H1 (cell line): ENCODE data around the gene PSMD6. TPM values are rescaled to one million over a fixed set of nuclear protein-coding genes. Genes with fewer than 3 reads are reported as not detected.

Experiments used
- BCL11A ChIP-seq, 2 experiments: IDR thresholded peaks; one replicate each; pipeline ENCODE4 v1.6.1; 2011; ENCODE audit warnings: low read depth in 2 of 2, low read length in 2 of 2, mild to moderate bottlenecking in 2 of 2
- CREB1 ChIP-seq: IDR thresholded peaks from 2 replicates; pipeline ENCODE4 v1.6.1; 2012; ENCODE audit warnings: inconsistent platforms
- GABPA ChIP-seq: IDR thresholded peaks from 2 replicates; pipeline ENCODE4 v1.6.1; 2011; ENCODE audit warnings: mild to moderate bottlenecking, low read length, moderate library complexity, borderline replicate concordance; ENCODE audit not compliant: insufficient read depth
- KDM1A ChIP-seq: fragments of 200-600, 300-600 bp; sonication (generic); IDR thresholded peaks from 2 replicates; pipeline ENCODE4 v1.7.1; 2016; ENCODE audit warnings: mild to moderate bottlenecking, low read length, borderline replicate concordance
- KDM5A ChIP-seq: fragments of 200-600 bp; IDR thresholded peaks from 2 replicates; pipeline ENCODE4 v1.7.1; 2012; ENCODE audit warnings: mild to moderate bottlenecking, low read length, inconsistent platforms, mixed read lengths
- NANOG ChIP-seq: IDR thresholded peaks from 2 replicates; pipeline ENCODE4 v1.6.1; 2011; ENCODE audit warnings: low read length, low read depth, mild to moderate bottlenecking, inconsistent platforms; ENCODE audit not compliant: insufficient read depth, poor library complexity, severe bottlenecking
- PHF8 ChIP-seq: fragments of 200-600 bp; sonication (generic); conservative IDR thresholded peaks from 2 replicates; pipeline ENCODE4 v1.7.1; 2012; ENCODE audit warnings: low read depth, mild to moderate bottlenecking, inconsistent platforms, low read length, moderate library complexity
- POLR2A ChIP-seq, 2 experiments: IDR thresholded peaks; 1 replicate in 1 of 2; 2 replicates in 1 of 2; pipeline ENCODE4 v1.6.1; 2011; ENCODE audit warnings: low read depth in 2 of 2, low read length in 2 of 2, mild to moderate bottlenecking in 2 of 2; ENCODE audit errors: control extremely low read depth in 1 of 2
- RNF2 ChIP-seq: fragments of 200-900, 300-1000 bp; sonication (generic); IDR thresholded peaks from 2 replicates; pipeline ENCODE4 v1.7.1; 2016; ENCODE audit warnings: borderline replicate concordance, low read depth, mild to moderate bottlenecking, antibody characterized with exemption, low read length; ENCODE audit not compliant: poor library complexity, severe bottlenecking; ENCODE audit errors: missing control alignments
- TCF12 ChIP-seq: IDR thresholded peaks from 2 replicates; pipeline ENCODE4 v1.6.1; 2011; ENCODE audit warnings: low read depth, mild to moderate bottlenecking, low read length
- polyA plus RNA-seq, 7 experiments: library from polyadenylated mRNA; depleted of rRNA in 3 of 7; stranded (reverse) in 5 of 7; unstranded in 2 of 7; fragments of >200 nt in 5 of 7; fragments of 200-250 nt in 2 of 7; gene quantifications; 1 replicate in 5 of 7; 2 replicates in 1 of 7; 4 replicates in 1 of 7; pipeline versions ENCODE4 v1.2.1 to v1.2.3, GENCODE V29; 2011 to 2013; ENCODE audit warnings: missing spikeins in 2 of 7, mixed read lengths in 2 of 7
- total RNA-seq: library from RNA; stranded (reverse); fragmentation: NEBNext Ultra II Directional; extraction: Animal tissue kit (Norgen Biotek cat#: 25700); gene quantifications from 2 replicates; pipeline ENCODE4 v1.2.1, GENCODE V29; 2021

The PSMD6 gene
- total and polyA plus RNA-seq, 2 of the 8 experiments (the other 6 are each of a cell fraction or from before 2014, with no cell fraction given): 43.7 to 104 TPM

DNA sequence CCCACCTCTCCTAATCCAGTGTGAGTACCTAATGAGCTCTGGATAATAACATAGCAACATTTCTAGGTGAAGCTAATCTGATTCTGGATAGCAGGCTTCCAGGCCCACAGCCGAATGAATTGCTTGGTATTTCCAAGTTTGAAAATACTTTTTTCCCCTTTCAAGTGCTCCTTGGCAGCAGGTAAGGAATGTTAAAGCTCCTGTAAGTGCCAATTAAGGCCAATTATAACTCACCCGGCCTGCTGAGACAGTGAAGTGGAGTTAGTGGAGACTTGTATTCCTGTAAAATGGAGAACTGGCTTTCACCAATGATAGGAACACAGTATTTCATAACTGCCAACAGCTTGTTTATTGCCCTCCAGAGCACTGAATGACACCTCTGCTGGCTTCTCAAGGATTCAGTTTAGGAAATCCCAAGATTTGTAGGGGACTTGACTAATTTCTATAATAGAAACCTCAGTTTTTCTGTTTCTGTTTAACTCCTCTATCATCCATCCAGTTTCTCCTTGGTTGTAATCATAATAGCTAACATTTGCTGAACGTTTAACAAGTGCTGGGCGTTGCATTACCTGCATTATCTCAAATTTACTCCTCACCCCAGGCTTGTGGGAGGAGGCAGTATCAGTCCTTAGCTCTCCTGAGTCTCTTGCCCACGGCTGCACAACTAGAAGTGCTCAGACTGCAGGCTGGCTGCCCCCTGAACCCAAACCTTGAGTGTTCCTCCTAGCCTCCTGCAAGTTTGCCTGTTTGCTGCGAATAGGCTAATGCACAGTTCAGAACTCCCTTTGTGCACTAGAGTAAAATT lies 58.4 kb downstream of the PSMD6 start (continued):
- TF ChIP-seq RNF2 (no peak), BCL11A (IDR thresholded peaks at IDR 0.05; ENCODE audit: low read depth in 2 of 2, low read length in 2 of 2) (no peak), NANOG (no peak), POLR2A (IDR thresholded peaks at IDR 0.05; ENCODE audit: control extremely low read depth in 1 of 2, low read depth in 2 of 2, low read length in 2 of 2) (no peak), KDM5A (no peak), GABPA (no peak), PHF8 (no peak), CREB1 (no peak), KDM1A (no peak), TCF12 (no peak)
